ENCODE data around the gene TNFRSF1B. TPM values are rescaled to one million over a fixed set of nuclear protein-coding genes. Genes with fewer than 3 reads are reported as not detected.

The TNFRSF1B gene
- total RNA-seq, 4 donors from 2014 or later, result 34.0 to 122 (median 84.5) TPM

DNA sequence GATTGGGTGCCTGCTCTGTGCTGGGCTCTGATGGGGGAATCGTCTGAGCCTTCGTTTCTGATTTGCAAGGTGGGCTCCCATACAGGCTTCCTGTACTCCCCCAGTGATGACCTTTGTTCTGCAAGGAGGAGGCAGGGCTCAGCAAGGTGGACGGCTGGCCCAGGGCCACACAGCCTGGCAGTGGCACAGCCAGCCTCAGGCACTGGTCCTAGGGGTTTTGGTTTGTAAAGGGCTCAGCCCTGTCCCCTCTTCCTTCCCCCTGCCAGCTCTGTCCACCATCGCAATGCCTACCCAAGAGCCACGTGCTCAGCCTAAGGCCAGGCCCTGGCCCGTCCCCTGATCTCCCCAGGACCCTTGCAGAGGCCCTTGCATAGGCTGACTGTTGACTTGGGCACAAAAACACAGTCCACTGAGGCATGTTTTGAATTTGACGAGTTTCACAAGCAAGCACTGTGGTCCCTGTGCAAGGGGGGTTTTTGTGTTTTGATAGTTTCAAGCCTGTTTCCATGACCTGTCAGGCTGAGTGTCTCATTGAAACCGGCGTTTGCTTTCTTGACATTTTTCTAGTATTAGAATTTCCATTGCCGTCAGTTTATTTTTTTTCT, 39.5 kb upstream of the TNFRSF1B start:
- TF ChIP-seq, protein P1, sequence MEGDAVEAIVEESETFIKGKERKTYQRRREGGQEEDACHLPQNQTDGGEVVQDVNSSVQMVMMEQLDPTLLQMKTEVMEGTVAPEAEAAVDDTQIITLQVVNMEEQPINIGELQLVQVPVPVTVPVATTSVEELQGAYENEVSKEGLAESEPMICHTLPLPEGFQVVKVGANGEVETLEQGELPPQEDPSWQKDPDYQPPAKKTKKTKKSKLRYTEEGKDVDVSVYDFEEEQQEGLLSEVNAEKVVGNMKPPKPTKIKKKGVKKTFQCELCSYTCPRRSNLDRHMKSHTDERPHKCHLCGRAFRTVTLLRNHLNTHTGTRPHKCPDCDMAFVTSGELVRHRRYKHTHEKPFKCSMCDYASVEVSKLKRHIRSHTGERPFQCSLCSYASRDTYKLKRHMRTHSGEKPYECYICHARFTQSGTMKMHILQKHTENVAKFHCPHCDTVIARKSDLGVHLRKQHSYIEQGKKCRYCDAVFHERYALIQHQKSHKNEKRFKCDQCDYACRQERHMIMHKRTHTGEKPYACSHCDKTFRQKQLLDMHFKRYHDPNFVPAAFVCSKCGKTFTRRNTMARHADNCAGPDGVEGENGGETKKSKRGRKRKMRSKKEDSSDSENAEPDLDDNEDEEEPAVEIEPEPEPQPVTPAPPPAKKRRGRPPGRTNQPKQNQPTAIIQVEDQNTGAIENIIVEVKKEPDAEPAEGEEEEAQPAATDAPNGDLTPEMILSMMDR (IDR thresholded peaks at IDR 0.05), result no peak
- no peak for ATAC-seq (ENCODE audit: low FRiP score)
- no peak for DNase-seq (ENCODE audit: low spot score)

DNA sequence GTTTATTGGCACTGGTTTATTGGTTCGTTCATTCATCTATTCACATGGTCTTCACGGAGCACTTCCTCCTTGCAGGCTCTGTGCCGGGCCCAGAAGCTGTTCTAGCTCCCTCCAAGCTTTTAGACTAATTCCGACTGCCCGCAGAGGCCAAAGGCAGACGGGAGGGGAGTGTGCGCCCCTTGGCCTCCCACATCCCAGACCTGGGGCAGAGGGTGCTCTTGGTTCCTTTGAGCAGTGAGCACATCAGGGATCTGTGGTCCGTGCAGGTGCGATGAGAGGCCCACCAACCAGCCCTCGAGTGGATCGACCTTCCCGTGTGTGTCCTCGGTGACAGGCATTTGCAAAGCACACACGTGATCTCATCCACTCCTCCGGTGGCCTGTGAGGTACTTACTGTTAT, 38.7 kb upstream of the TNFRSF1B start:
- TF ChIP-seq, protein P1 (IDR thresholded peaks at IDR 0.05), result no peak
- DNase-seq (ENCODE audit: low spot score), result no peak
- ATAC-seq (ENCODE audit: low FRiP score), result no peak

DNA sequence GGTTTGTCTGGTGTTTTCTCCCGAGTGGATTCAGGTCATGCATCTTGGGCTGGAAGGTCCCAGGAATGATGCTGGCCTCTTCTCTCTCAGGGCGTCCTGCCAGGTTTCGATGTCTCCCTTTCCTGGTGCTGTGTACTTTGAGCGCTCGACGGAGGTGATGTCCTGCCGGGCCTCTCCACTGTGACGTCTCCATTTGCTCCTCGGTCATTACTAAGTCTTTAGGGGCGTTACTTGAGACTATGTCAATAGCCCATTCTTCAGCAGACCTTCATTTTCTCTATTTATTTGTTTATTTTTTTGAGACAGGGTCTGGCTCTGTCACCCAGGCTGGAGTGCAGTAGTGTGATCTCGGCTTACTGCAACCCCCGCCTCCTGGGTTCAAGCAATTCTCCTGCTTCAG, 37.2 kb upstream of the TNFRSF1B start:
- DNase-seq (ENCODE audit: low spot score) (no peak), ATAC-seq (ENCODE audit: low FRiP score) (no peak)
- TF ChIP-seq, protein P1 (IDR thresholded peaks at IDR 0.05), result no peak

DNA sequence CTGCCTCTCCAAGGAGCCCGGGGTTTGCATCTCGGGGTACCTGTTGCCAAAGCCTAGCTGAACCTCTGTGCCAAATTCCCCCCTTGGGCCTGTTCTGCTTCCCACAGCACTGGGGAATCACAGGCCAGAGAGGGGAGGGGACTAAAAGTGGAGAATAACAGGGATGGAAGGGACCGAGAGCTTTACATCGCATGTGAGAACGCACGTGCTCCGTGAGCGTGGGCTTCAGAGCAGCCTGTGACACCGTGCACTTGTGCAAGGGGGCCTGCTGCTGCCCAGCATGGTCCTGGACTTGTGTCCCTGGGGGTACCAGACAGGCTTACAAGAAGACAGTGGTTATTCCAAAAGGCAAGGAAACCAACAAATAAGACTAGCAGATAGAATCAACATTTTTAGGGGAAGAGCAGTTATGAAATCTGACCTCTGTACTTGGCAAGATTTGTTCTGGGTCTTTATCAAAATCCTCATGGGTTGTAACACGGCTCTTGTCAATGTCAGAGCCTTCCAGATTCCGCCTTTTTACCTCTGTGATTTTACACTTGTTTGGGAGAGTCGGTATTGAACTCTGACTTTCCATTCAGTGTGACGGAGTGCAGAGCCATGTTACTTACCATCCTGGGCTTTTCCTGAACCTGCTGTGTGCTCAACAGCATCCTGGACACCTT, 36.2 kb upstream of the TNFRSF1B start:
- TF ChIP-seq, protein P1 (IDR thresholded peaks at IDR 0.05), result no peak
- ATAC-seq (ENCODE audit: low FRiP score) (no peak), DNase-seq (ENCODE audit: low spot score) (no peak)

DNA sequence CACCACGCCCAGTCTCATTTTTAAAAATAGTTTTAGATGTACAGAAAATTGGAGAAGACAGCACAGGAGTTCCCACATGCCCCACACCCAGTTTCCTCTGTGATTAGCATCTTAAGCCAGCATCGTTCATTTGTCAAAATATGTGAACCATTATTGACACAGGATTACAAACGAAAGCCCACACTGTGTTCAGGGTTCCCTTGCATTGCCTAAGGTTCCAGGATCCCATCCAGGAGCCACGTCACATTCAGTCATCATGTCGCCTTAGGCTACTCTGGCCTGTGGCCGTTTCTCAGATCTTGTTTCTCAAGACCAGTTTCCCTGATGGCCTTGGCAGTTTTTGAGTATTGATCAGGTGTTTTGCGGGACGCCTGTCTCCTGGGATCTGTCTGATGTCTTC, 34.7 kb upstream of the TNFRSF1B start:
- DNase-seq (ENCODE audit: low spot score) (no peak), ATAC-seq (ENCODE audit: low FRiP score) (no peak)
- TF ChIP-seq, protein P1 (IDR thresholded peaks at IDR 0.05), result no peak

DNA sequence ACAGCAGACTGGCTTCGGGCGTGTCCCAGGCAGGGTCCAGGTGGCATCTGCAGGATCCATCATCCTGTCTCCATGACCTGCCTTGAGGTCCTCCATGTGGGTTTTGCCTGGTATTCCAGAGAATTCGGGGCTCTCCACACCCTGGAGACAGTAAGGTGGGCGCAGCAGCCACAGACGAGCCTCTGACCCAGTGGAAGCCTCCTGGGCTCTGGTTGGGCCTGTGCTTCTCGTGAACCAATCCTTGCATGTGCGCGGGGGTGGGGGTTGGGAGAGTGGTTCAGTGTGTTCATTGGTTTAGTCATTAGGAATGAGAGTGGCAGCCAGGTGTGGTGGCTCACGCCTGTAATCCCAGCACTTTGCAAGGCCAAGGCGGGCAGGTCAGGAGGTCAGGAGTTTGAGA, 32.1 kb upstream of the TNFRSF1B start:
- TF ChIP-seq, protein P1 (IDR thresholded peaks at IDR 0.05), result no peak
- DNase-seq (ENCODE audit: low spot score), result no peak
- ATAC-seq (ENCODE audit: low FRiP score), result no peak

DNA sequence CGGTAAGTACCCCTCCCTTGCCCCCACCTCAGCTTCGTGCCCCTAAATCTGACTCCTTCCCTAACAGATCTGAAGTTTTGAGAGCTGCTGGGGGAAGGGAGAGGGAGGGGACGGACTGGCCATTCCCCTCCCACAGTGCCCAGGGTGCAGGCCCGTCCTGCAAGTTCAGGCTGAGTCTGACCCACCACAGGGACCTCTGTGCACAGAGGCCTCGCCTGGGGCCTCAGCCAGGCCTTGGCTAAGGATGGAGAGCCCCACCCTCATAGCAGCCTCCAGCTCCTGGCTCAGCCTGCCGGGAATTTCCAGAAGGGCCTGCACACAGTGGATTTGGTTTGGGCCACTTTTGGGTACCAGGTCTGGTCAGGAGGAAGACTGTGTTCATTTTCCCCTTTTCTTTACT, 31.2 kb upstream of the TNFRSF1B start:
- ATAC-seq (ENCODE audit: low FRiP score), result peak; percentile 45
- TF ChIP-seq, protein P1 (IDR thresholded peaks at IDR 0.05), result no peak
- no peak for DNase-seq (ENCODE audit: low spot score)
